H1 (cell line): ENCODE results near the gene KLHDC8B. TPM values are rescaled to one million over a fixed set of nuclear protein-coding genes. Genes with fewer than 3 reads are reported as not detected.
A peak's percentile ranks its signal among the peaks of the same experiment; 100 is the strongest.

ENCODE experiments used
- CTCF ChIA-PET: fragments of 300-600 bp; sonication (Branson Sonifier 250); formaldehyde crosslinking; loops from one replicate; lab custom pipeline; 2021; ENCODE audit not compliant: partially characterized antibody; lab: Charles Lee
- POLR2A ChIA-PET: fragments of 300-600 bp; sonication (Branson Sonifier 250); formaldehyde crosslinking; loops from one replicate; lab custom pipeline; 2021; ENCODE audit warnings: inconsistent platforms; ENCODE audit not compliant: partially characterized antibody; lab: Charles Lee
- DNase-seq, 2 experiments: peaks; one replicate each; pipeline versions ENCODE4 v3.0.0 to v3.0.0-alpha.2; 2010 to 2022; ENCODE audit warnings: low spot score in 2 of 2, low read depth in 1 of 2, mixed read lengths in 1 of 2
- FAIRE-seq: peaks from 2 replicates; lab custom pipeline; 2011; peaks lifted over from hg19 to GRCh38; lab: Jason Lieb, UNC
- H2AFZ ChIP-seq: 2 replicates; pipeline ENCODE4 v1.8.1; 2012; ENCODE audit warnings: low read length, inconsistent platforms
- H2AK5ac ChIP-seq: 2 replicates; pipeline ENCODE4 v1.6.1; 2013; ENCODE audit warnings: low read depth, low read length
- H2BK120ac ChIP-seq: replicated peaks from 2 replicates; pipeline ENCODE3; 2013; ENCODE audit warnings: low read depth, low read length, inconsistent platforms
- H2BK12ac ChIP-seq: 2 replicates; pipeline ENCODE4 v1.6.1; 2013; ENCODE audit warnings: low read depth, low read length
- H2BK15ac ChIP-seq: 2 replicates; pipeline ENCODE4 v1.6.1; 2013; ENCODE audit warnings: low read length
- H2BK20ac ChIP-seq: 2 replicates; pipeline ENCODE4 v1.6.1; 2013; ENCODE audit warnings: low read length
- H2BK5ac ChIP-seq: 2 replicates; pipeline ENCODE4 v1.6.1; 2013; ENCODE audit warnings: low read depth, low read length
- H3K14ac ChIP-seq: 2 replicates; pipeline ENCODE4 v1.6.1; 2013; ENCODE audit warnings: inconsistent platforms; ENCODE audit not compliant: insufficient read length
- H3K18ac ChIP-seq: 2 replicates; pipeline ENCODE4 v1.6.1; 2013; ENCODE audit warnings: low read length; ENCODE audit errors: extremely low read depth
- H3K23ac ChIP-seq: 2 replicates; pipeline ENCODE4 v1.6.1; 2013; ENCODE audit warnings: inconsistent platforms; ENCODE audit not compliant: insufficient read length
- H3K23me2 ChIP-seq: 2 replicates; pipeline ENCODE4 v1.6.1; 2013; ENCODE audit warnings: low read depth, low read length
- H3K27ac ChIP-seq: 2 replicates; pipeline ENCODE4 v1.6.1; 2011; ENCODE audit warnings: low read depth, low read length, inconsistent platforms
- H3K27me3 ChIP-seq, 4 experiments: replicated peaks in 1 of 4; 1 replicate in 1 of 4; 2 replicates in 3 of 4; pipeline versions ENCODE4 v1.6.1 to v1.8.1; 2011 to 2013; ENCODE audit warnings: low read length in 3 of 4, mild to moderate bottlenecking in 3 of 4, inconsistent platforms in 2 of 4, mixed read lengths in 2 of 4, moderate library complexity in 1 of 4; ENCODE audit not compliant: control insufficient read depth in 3 of 4, insufficient read depth in 3 of 4; ENCODE audit errors: extremely low read depth in 1 of 4
- H3K36me3 ChIP-seq, 4 experiments: 2 replicates each; pipeline versions ENCODE4 v1.6.1 to v1.8.1; 2011 to 2013; ENCODE audit warnings: mild to moderate bottlenecking in 4 of 4, low read length in 3 of 4, moderate library complexity in 2 of 4, control low read depth in 1 of 4, inconsistent platforms in 1 of 4; ENCODE audit not compliant: insufficient read depth in 4 of 4, control insufficient read depth in 2 of 4
- H3K4ac ChIP-seq: replicated peaks from 2 replicates; pipeline ENCODE3; 2013; ENCODE audit warnings: low read length, low read depth, mixed read lengths, inconsistent platforms; ENCODE audit not compliant: insufficient read length
- H3K4me1 ChIP-seq, 4 experiments: replicated peaks in 1 of 4; 1 replicate in 1 of 4; 2 replicates in 3 of 4; pipeline versions ENCODE4 v1.6.1 to v1.8.1; 2011 to 2013; ENCODE audit warnings: low read length in 3 of 4, inconsistent platforms in 2 of 4, mixed read lengths in 1 of 4; ENCODE audit not compliant: insufficient read depth in 4 of 4, control insufficient read depth in 3 of 4
- H3K4me2 ChIP-seq, 2 experiments: 2 replicates each; pipeline versions ENCODE4 v1.6.1 to v1.8.1; 2011 to 2013; ENCODE audit warnings: low read depth in 2 of 2, low read length in 2 of 2, control low read depth in 1 of 2, inconsistent platforms in 1 of 2, mild to moderate bottlenecking in 1 of 2; ENCODE audit not compliant: insufficient read depth in 1 of 2
- H3K4me3 ChIP-seq, 4 experiments: fragments of 200-600, 300-600 bp in 1 of 4; sonication (generic), shearing (Covaris generic), sonication (Bioruptor Twin) in 1 of 4; 2 replicates each; pipeline versions ENCODE4 v1.5.1 to v1.8.1; 2011 to 2016; ENCODE audit warnings: low read length in 4 of 4, low read depth in 3 of 4, control low read depth in 2 of 4, inconsistent platforms in 2 of 4, mild to moderate bottlenecking in 2 of 4, mixed read lengths in 1 of 4, moderate library complexity in 1 of 4; ENCODE audit not compliant: insufficient read depth in 2 of 4; ENCODE audit errors: extremely low read depth in 1 of 4
- H3K56ac ChIP-seq: replicated peaks from 2 replicates; pipeline ENCODE3; 2013; ENCODE audit warnings: low read depth, mild to moderate bottlenecking, mixed read lengths, low read length, inconsistent platforms; ENCODE audit not compliant: insufficient read length
- H3K79me1 ChIP-seq: 2 replicates; pipeline ENCODE4 v1.6.1; 2013; ENCODE audit warnings: low read depth, low read length, control low read depth
- H3K79me2 ChIP-seq, 2 experiments: 2 replicates each; pipeline versions ENCODE4 v1.6.1 to v1.8.1; 2012 to 2013; ENCODE audit warnings: low read length in 2 of 2, mild to moderate bottlenecking in 2 of 2, inconsistent platforms in 1 of 2; ENCODE audit not compliant: insufficient read depth in 2 of 2, control insufficient read depth in 1 of 2
- H3K9ac ChIP-seq, 4 experiments: replicated peaks in 1 of 4; 1 replicate in 1 of 4; 2 replicates in 3 of 4; pipeline versions ENCODE4 v1.6.1 to v1.8.1; 2011 to 2013; ENCODE audit warnings: low read depth in 3 of 4, low read length in 3 of 4, control low read depth in 2 of 4, mild to moderate bottlenecking in 2 of 4, moderate library complexity in 2 of 4, inconsistent platforms in 1 of 4; ENCODE audit errors: extremely low read depth in 1 of 4
- H3K9me3 ChIP-seq, 2 experiments: 2 replicates each; pipeline versions ENCODE4 v1.6.1 to v1.8.1; 2012 to 2013; ENCODE audit warnings: mild to moderate bottlenecking in 2 of 2, moderate library complexity in 2 of 2, control low read depth in 1 of 2, inconsistent platforms in 1 of 2, low read depth in 1 of 2, low read length in 1 of 2, mixed read lengths in 1 of 2; ENCODE audit not compliant: insufficient read depth in 2 of 2
- H4K20me1 ChIP-seq, 2 experiments: replicated peaks in 1 of 2; 2 replicates each; pipeline versions ENCODE3 to v1.8.1; 2011 to 2013; ENCODE audit warnings: inconsistent platforms in 2 of 2, low read length in 2 of 2, mild to moderate bottlenecking in 1 of 2; ENCODE audit not compliant: insufficient read depth in 2 of 2, control insufficient read depth in 1 of 2
- H4K5ac ChIP-seq: 2 replicates; pipeline ENCODE4 v1.6.1; 2013; ENCODE audit warnings: low read length, low read depth, mixed read lengths, inconsistent platforms; ENCODE audit not compliant: insufficient read length
- H4K8ac ChIP-seq: 2 replicates; pipeline ENCODE4 v1.8.0; 2013; ENCODE audit warnings: mild to moderate bottlenecking, moderate library complexity, low read length, inconsistent platforms; ENCODE audit not compliant: insufficient read depth; ENCODE audit errors: extremely low read depth
- H4K91ac ChIP-seq: replicated peaks from 2 replicates; pipeline ENCODE3; 2013; ENCODE audit warnings: low read length, mixed read lengths, inconsistent platforms; ENCODE audit not compliant: insufficient read length
- NANOG ChIP-seq: IDR thresholded peaks from 2 replicates; pipeline ENCODE4 v1.6.1; 2011; ENCODE audit warnings: low read length, low read depth, mild to moderate bottlenecking, inconsistent platforms; ENCODE audit not compliant: insufficient read depth, poor library complexity, severe bottlenecking
- RBBP5 ChIP-seq: IDR thresholded peaks from 2 replicates; pipeline ENCODE4 v1.7.1; 2012; ENCODE audit warnings: low read depth, mild to moderate bottlenecking, inconsistent platforms, low read length, moderate library complexity, borderline replicate concordance
- SAP30 ChIP-seq: fragments of 300-600 bp; sonication (generic); IDR thresholded peaks from 2 replicates; pipeline ENCODE4 v1.7.1; 2012; ENCODE audit warnings: low read length, moderate library complexity, mild to moderate bottlenecking, inconsistent platforms; ENCODE audit not compliant: insufficient read depth, insufficient replicate concordance
- SP1 ChIP-seq: IDR thresholded peaks from 2 replicates; pipeline ENCODE4 v1.6.1; 2011; ENCODE audit warnings: low read depth, low read length
- TAF1 ChIP-seq: IDR thresholded peaks from 2 replicates; pipeline ENCODE4 v1.6.1; 2011; ENCODE audit warnings: mild to moderate bottlenecking, low read depth, low read length
- WGBS, 2 experiments: shearing (Covaris generic) in 1 of 2; methylation state at CpG; one replicate each; pipeline versions ENCODE4 v1.1.6 to v1.1.7; 2013 to 2015; ENCODE audit warnings: low lambda C conversion rate in 2 of 2, mixed read lengths in 2 of 2, inconsistent platforms in 1 of 2, low coverage in 1 of 2, missing lambda C conversion rate in 1 of 2; ENCODE audit not compliant: insufficient replicate concordance in 2 of 2, insufficient coverage in 1 of 2, insufficient read length in 1 of 2; ENCODE audit errors: extremely low coverage in 1 of 2, missing lambda C conversion rate in 1 of 2; 5-methylcytosine and 5-hydroxymethylcytosine counted together
- polyA plus RNA-seq, 7 experiments: library from polyadenylated mRNA; depleted of rRNA in 3 of 7; stranded (reverse) in 5 of 7; unstranded in 2 of 7; fragments of >200 nt in 5 of 7; fragments of 200-250 nt in 2 of 7; gene quantifications; 1 replicate in 5 of 7; 2 replicates in 1 of 7; 4 replicates in 1 of 7; pipeline versions ENCODE4 v1.2.1 to v1.2.3, GENCODE V29; 2011 to 2013; ENCODE audit warnings: missing spikeins in 2 of 7, mixed read lengths in 2 of 7
- total RNA-seq: library from RNA; stranded (reverse); fragmentation: NEBNext Ultra II Directional; extraction: Animal tissue kit (Norgen Biotek cat#: 25700); gene quantifications from 2 replicates; pipeline ENCODE4 v1.2.1, GENCODE V29; 2021

KLHDC8B gene
- total and polyA plus RNA-seq, 2 of the 8 experiments (the other 6 are each of a cell fraction or from before 2014, with no cell fraction given) = 15.8 to 21.3 TPM

- H2AFZ ChIP-seq = no peak overlapping the region
- peaks cover 0 to 11% (median 4%) of the 10 kb centered on the region in 4 experiments; a peak in 4 of 7 replicates for H3K4me1 ChIP-seq
- DNase-seq (no peak), FAIRE-seq (no peak)
- no peak overlapping the region for H3K4me3 ChIP-seq
- H3K79me1 ChIP-seq = peaks cover 23% of the 10 kb centered on the region
- 83% methylated on average over 3 of the region's 3 CpGs; no CpG with 5 or more reads in 1 of the 2 experiments for WGBS, 2 experiments
- H3K9ac ChIP-seq = no peak overlapping the region
- H2BK20ac ChIP-seq = no peak overlapping the region
- H3K14ac ChIP-seq = no peak overlapping the region
- H4K8ac ChIP-seq = 0 out of 2 replicates have a peak overlapping the region, but pooled peaks have one; percentile 53
- H4K91ac ChIP-seq = no peak overlapping the region
- peaks cover 9% of the 10 kb centered on the region for H3K23me2 ChIP-seq
- H2BK12ac ChIP-seq = no peak overlapping the region
- H3K9me3 ChIP-seq = no peaks in the 10 kb centered on the region
- H2AK5ac ChIP-seq = no peak overlapping the region
- H3K27me3 ChIP-seq = no peaks in the 10 kb centered on the region
- no peak overlapping the region for H4K5ac ChIP-seq
- H2BK120ac ChIP-seq = no peak overlapping the region
- H3K79me2 ChIP-seq = peaks cover 9 to 25% of the 10 kb centered on the region in 2 experiments; a peak in 3 of 4 replicates
- H3K18ac ChIP-seq = no peak overlapping the region
- H3K36me3 ChIP-seq = peaks cover 5 to 20% (median 12%) of the 10 kb centered on the region in 4 experiments
- H3K23ac ChIP-seq = no peak overlapping the region
- ChIA-PET POLR2A (interaction anchor here (1.1 to 4.3 kb wide), 4 partner anchors 7 to 18 kb away, joined by 3 to 15 read pairs (median 6); partner anchors contain the start of gene KLHDC8B), CTCF (interaction anchor here (0.6 to 2.0 kb wide), 6 partner anchors 9 to 173 kb away, joined by 3 to 7 read pairs (median 3); partner anchors contain the start of gene KLHDC8B)
- H2BK5ac ChIP-seq = no peak overlapping the region
- H3K56ac ChIP-seq = no peak overlapping the region
- no peak overlapping the region for H2BK15ac ChIP-seq
- peaks cover 3 to 18% of the 10 kb centered on the region in 2 experiments for H4K20me1 ChIP-seq
- TF ChIP-seq SAP30 (no peak), SP1 (no peak), TAF1 (no peak), NANOG (no peak), RBBP5 (no peak)
- no peak overlapping the region for H3K27ac ChIP-seq
- H3K4ac ChIP-seq = no peak overlapping the region
- no peak overlapping the region for H3K4me2 ChIP-seq
Observed at GRCh38 chr3:49161808-49162530, 9.4 kb upstream of the KLHDC8B start.
